ENCODE measurements around the gene FNDC10. TPM values are rescaled to one million over a fixed set of nuclear protein-coding genes. Genes with fewer than 3 reads are reported as not detected.

The FNDC10 gene
- total and polyA plus RNA-seq, 9 of the 15 experiments (the other 6 are each of a cell fraction or from before 2014, with no cell fraction given) = 0.08 to 6.3 (median 1.6) TPM

GRCh38 chr1:1615256-1616044, 15.5 kb upstream of the FNDC10 start, which contains the start of gene MIB2 (continued):
- TF ChIP-seq ZNF395 (CRISPR knock-in tag; IDR thresholded peaks at IDR 0.05) = no peak
- no peak for TF ChIP-seq HSF4 (CRISPR knock-in tag; IDR thresholded peaks at IDR 0.05; ENCODE audit: borderline replicate concordance)
- TF ChIP-seq SIN3A (IDR thresholded peaks at IDR 0.05; ENCODE audit: borderline replicate concordance in 2 of 2, control insufficient read depth in 1 of 2, low read depth in 2 of 2, low read length in 2 of 2) = peak; percentile 93 to 98; a peak in 3 of 4 replicates
- no peak for TF ChIP-seq HDAC6 (IDR thresholded peaks at IDR 0.05; ENCODE audit: low read depth, low read length)
- no peak for TF ChIP-seq MGA (IDR thresholded peaks at IDR 0.05)
- no peak for TF ChIP-seq HNRNPH1 (optimal IDR thresholded peaks at IDR 0.05; ENCODE audit: low read depth, low read length)
- TF ChIP-seq PTRF (tag; IDR thresholded peaks at IDR 0.05) = no peak
- TF ChIP-seq KDM5B (IDR thresholded peaks at IDR 0.05; ENCODE audit: insufficient replicate concordance, low read depth, low read length) = peak; percentile 96
- TF ChIP-seq SRSF9 (IDR thresholded peaks at IDR 0.05; ENCODE audit: borderline replicate concordance, low read depth, low read length) = no peak
- TF ChIP-seq HIVEP1 (CRISPR knock-in tag; IDR thresholded peaks at IDR 0.05) = peak; percentile 64; the same call in 1 of the 2 replicates
- TF ChIP-seq BCL6 (CRISPR knock-in tag; IDR thresholded peaks at IDR 0.05) = no peak
- peak in 2 of 3 experiments; percentile 56 to 61 for TF ChIP-seq YY1 (IDR thresholded peaks at IDR 0.05; ENCODE audit: borderline replicate concordance in 1 of 3, control insufficient read depth in 1 of 3, extremely low read depth in 1 of 3, insufficient read depth in 3 of 3, insufficient read length in 1 of 3, insufficient replicate concordance in 2 of 3, low read depth in 1 of 3, low read length in 2 of 3)

All from K562 (cell line).